Neural cell (in vitro differentiated cells): ENCODE measurements around the gene NMU. TPM values are rescaled to one million over a fixed set of nuclear protein-coding genes. Genes with fewer than 3 reads are reported as not detected.

Experiments
- H2AFZ ChIP-seq: fragments of 200-600, 300-800 bp; sonication (generic), shearing (Covaris generic); 2 replicates; pipeline ENCODE4 v1.6.0; 2014; ENCODE audit warnings: low read depth, mild to moderate bottlenecking, antibody characterized with exemption, low read length, moderate library complexity
- H3F3A ChIP-seq: fragments of 200-600 bp; shearing (Covaris generic); 2 replicates; pipeline ENCODE4 v1.6.1; 2016; ENCODE audit warnings: mild to moderate bottlenecking, moderate library complexity, mixed read lengths, antibody characterized with exemption, low read length; ENCODE audit not compliant: insufficient read depth, poor library complexity, severe bottlenecking
- H3K27ac ChIP-seq: fragments of 200-600, 300-800 bp; sonication (generic), shearing (Covaris generic); 2 replicates; pipeline ENCODE4 v1.5.1; 2014; ENCODE audit warnings: mild to moderate bottlenecking, low read length, moderate library complexity
- H3K27me3 ChIP-seq: fragments of 300-800, 200-600 bp; sonication (generic), shearing (Covaris generic); 2 replicates; pipeline ENCODE4 v1.6.0; 2014; ENCODE audit warnings: mild to moderate bottlenecking, low read depth, low read length, moderate library complexity; ENCODE audit not compliant: insufficient read depth
- H3K36me3 ChIP-seq: fragments of 300-800, 200-600 bp; sonication (generic), shearing (Covaris generic); 2 replicates; pipeline ENCODE4 v1.5.1; 2014; ENCODE audit warnings: mild to moderate bottlenecking, antibody characterized with exemption, low read length, moderate library complexity; ENCODE audit not compliant: insufficient read depth
- H3K4me2 ChIP-seq: fragments of 300-800, 200-600 bp; sonication (generic), shearing (Covaris generic); 2 replicates; pipeline ENCODE4 v1.6.0; 2014; ENCODE audit warnings: mild to moderate bottlenecking, low read length
- H3K4me3 ChIP-seq: fragments of 300-800, 200-600 bp; sonication (generic), shearing (Covaris generic); 2 replicates; pipeline ENCODE4 v1.5.1; 2014; ENCODE audit warnings: mild to moderate bottlenecking, low read length, moderate library complexity
- H3K79me2 ChIP-seq: fragments of 200-600 bp; shearing (Covaris generic); replicated peaks from 2 replicates; pipeline ENCODE4 v1.6.0; 2014; ENCODE audit warnings: mild to moderate bottlenecking, low read length, moderate library complexity; ENCODE audit not compliant: insufficient read depth
- H3K9ac ChIP-seq: fragments of 300-800, 200-600 bp; sonication (generic), shearing (Covaris generic); 2 replicates; pipeline ENCODE4 v1.6.1; 2016; ENCODE audit warnings: mild to moderate bottlenecking, low read length, mixed read lengths
- H3K9me2 ChIP-seq: fragments of 200-600 bp; shearing (Covaris generic); 2 replicates; pipeline ENCODE4 v1.6.1; 2016; ENCODE audit warnings: mild to moderate bottlenecking, low read length, mixed read lengths; ENCODE audit not compliant: insufficient read depth
- H3K9me3 ChIP-seq: fragments of 200-600, 300-800 bp; sonication (generic), shearing (Covaris generic); 2 replicates; pipeline ENCODE4 v1.6.1; 2016; ENCODE audit warnings: mild to moderate bottlenecking, mixed run types, low read length, moderate library complexity, mixed read lengths
- H4K20me1 ChIP-seq: fragments of 200-600 bp; shearing (Covaris generic); 2 replicates; pipeline ENCODE4 v1.6.1; 2016; ENCODE audit warnings: mild to moderate bottlenecking, mixed run types; ENCODE audit not compliant: insufficient read depth
- EP300 ChIP-seq: fragments of 450-650 bp; conservative IDR thresholded peaks from 2 replicates; pipeline ENCODE4 v1.6.1; 2014; ENCODE audit warnings: antibody characterized with exemption, mild to moderate bottlenecking, moderate library complexity; ENCODE audit not compliant: poor library complexity, severe bottlenecking
- EZH2 ChIP-seq: fragments of 200-600, 300-800 bp; shearing (Covaris generic), sonication (generic); IDR thresholded peaks from 2 replicates; pipeline ENCODE4 v1.6.1; 2014; ENCODE audit warnings: antibody characterized with exemption, low read length, borderline replicate concordance, mild to moderate bottlenecking; ENCODE audit not compliant: insufficient read depth, poor library complexity, severe bottlenecking
- MXI1 ChIP-seq: fragments of 450-650 bp; conservative IDR thresholded peaks from 2 replicates; pipeline ENCODE4 v1.6.1; 2014; ENCODE audit warnings: antibody characterized with exemption, mild to moderate bottlenecking; ENCODE audit not compliant: poor library complexity, severe bottlenecking
- POLR2AphosphoS5 ChIP-seq: IDR thresholded peaks from 2 replicates; pipeline ENCODE4 v1.6.1; 2012
- RAD21 ChIP-seq: fragments of 450-650 bp; conservative IDR thresholded peaks from 2 replicates; pipeline ENCODE4 v1.6.1; 2014; ENCODE audit warnings: antibody characterized with exemption, mild to moderate bottlenecking, moderate library complexity
- SMC3 ChIP-seq: fragments of 450-650 bp; conservative IDR thresholded peaks from 2 replicates; pipeline ENCODE4 v1.6.1; 2014; ENCODE audit warnings: antibody characterized with exemption, mild to moderate bottlenecking, moderate library complexity; ENCODE audit not compliant: poor library complexity
- TAF1 ChIP-seq: IDR thresholded peaks from 2 replicates; pipeline ENCODE4 v1.6.1; 2012; ENCODE audit warnings: low read depth
- polyA plus RNA-seq: library from polyadenylated mRNA; depleted of rRNA; stranded (reverse); fragments of >200 nt; gene quantifications from 2 replicates; pipeline ENCODE4 v1.2.3, GENCODE V29; 2014
- TF ChIP-seq, protein P1 (sequence below): fragments of 450-650 bp; IDR thresholded peaks from 2 replicates; pipeline ENCODE4 v1.5.1; 2014; ENCODE audit warnings: antibody characterized with exemption, mild to moderate bottlenecking, moderate library complexity; ENCODE audit not compliant: poor library complexity, severe bottlenecking
- TF ChIP-seq, protein P2 (sequence below): IDR thresholded peaks from 2 replicates; pipeline ENCODE4 v1.6.1; 2012; ENCODE audit warnings: borderline replicate concordance

Gene NMU
- polyA plus RNA-seq, 1 donor from 2014 or later, result 47.2 TPM

DNA sequence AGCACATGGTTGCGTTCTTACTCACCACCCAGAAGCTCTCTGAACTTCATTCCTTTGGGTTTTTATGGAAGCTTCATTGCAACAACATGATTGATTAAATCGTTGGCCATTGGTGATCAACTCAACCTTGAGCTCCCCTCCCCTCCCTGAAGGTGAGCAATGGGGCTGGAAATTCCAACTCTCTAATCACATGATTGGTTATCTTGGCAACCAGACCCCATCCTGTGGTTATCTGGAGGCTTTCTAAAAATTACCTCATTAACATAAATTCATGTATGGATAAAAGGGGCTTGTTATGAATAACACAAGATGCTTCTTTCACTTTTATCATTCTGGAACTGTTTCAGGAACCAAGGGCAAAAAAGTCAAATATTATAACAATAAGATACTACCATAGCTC is 34.6 kb upstream of the NMU start:
- Histone ChIP-seq H4K20me1 (no peaks in the 10 kb centered on the region), H3K27ac (no peak overlapping the region), H3K9me3 (no peaks in the 10 kb centered on the region), H3K4me3 (no peak overlapping the region), H3K79me2 (no peaks in the 10 kb centered on the region), H3K4me2 (no peak overlapping the region), H3K27me3 (no peaks in the 10 kb centered on the region), H2AFZ (no peak overlapping the region), H3F3A (no peaks in the 10 kb centered on the region), H3K9me2 (no peaks in the 10 kb centered on the region), H3K36me3 (no peaks in the 10 kb centered on the region), H3K9ac (no peak overlapping the region)
- TF ChIP-seq SMC3 (no peak), EP300 (no peak), TAF1 (no peak), POLR2AphosphoS5 (no peak), MXI1 (no peak), RAD21 (no peak), EZH2 (no peak)
- TF ChIP-seq, protein P1, sequence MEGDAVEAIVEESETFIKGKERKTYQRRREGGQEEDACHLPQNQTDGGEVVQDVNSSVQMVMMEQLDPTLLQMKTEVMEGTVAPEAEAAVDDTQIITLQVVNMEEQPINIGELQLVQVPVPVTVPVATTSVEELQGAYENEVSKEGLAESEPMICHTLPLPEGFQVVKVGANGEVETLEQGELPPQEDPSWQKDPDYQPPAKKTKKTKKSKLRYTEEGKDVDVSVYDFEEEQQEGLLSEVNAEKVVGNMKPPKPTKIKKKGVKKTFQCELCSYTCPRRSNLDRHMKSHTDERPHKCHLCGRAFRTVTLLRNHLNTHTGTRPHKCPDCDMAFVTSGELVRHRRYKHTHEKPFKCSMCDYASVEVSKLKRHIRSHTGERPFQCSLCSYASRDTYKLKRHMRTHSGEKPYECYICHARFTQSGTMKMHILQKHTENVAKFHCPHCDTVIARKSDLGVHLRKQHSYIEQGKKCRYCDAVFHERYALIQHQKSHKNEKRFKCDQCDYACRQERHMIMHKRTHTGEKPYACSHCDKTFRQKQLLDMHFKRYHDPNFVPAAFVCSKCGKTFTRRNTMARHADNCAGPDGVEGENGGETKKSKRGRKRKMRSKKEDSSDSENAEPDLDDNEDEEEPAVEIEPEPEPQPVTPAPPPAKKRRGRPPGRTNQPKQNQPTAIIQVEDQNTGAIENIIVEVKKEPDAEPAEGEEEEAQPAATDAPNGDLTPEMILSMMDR, result no peak
- TF ChIP-seq, protein P2, sequence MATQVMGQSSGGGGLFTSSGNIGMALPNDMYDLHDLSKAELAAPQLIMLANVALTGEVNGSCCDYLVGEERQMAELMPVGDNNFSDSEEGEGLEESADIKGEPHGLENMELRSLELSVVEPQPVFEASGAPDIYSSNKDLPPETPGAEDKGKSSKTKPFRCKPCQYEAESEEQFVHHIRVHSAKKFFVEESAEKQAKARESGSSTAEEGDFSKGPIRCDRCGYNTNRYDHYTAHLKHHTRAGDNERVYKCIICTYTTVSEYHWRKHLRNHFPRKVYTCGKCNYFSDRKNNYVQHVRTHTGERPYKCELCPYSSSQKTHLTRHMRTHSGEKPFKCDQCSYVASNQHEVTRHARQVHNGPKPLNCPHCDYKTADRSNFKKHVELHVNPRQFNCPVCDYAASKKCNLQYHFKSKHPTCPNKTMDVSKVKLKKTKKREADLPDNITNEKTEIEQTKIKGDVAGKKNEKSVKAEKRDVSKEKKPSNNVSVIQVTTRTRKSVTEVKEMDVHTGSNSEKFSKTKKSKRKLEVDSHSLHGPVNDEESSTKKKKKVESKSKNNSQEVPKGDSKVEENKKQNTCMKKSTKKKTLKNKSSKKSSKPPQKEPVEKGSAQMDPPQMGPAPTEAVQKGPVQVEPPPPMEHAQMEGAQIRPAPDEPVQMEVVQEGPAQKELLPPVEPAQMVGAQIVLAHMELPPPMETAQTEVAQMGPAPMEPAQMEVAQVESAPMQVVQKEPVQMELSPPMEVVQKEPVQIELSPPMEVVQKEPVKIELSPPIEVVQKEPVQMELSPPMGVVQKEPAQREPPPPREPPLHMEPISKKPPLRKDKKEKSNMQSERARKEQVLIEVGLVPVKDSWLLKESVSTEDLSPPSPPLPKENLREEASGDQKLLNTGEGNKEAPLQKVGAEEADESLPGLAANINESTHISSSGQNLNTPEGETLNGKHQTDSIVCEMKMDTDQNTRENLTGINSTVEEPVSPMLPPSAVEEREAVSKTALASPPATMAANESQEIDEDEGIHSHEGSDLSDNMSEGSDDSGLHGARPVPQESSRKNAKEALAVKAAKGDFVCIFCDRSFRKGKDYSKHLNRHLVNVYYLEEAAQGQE, result no peak

DNA sequence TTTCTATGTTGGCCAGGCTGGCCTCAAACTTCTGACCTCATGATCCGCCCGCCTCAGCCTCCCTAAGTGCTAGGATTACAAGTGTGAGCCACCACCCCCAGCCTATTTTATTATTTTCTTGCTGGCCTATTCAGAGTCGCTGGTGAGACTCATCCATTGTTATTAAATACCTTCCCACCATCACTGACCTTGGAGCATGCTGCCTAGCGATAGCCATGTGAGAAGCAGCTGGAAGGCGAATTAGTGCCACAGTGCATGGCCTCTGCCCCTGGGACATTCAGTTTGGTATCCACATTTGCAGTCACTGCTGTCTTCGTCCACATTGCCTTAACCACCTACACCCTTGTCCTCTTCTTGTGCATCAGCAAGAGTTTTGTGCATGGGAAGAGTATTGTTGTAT is 32.4 kb upstream of the NMU start:
- H3K4me2 ChIP-seq, result no peak overlapping the region
- no peaks in the 10 kb centered on the region for H3K79me2 ChIP-seq
- no peaks in the 10 kb centered on the region for H4K20me1 ChIP-seq
- H3K9ac ChIP-seq, result no peak overlapping the region
- H3K9me3 ChIP-seq, result no peaks in the 10 kb centered on the region
- no peaks in the 10 kb centered on the region for H3K36me3 ChIP-seq
- no peaks in the 10 kb centered on the region for H3K9me2 ChIP-seq
- H3K27me3 ChIP-seq, result no peaks in the 10 kb centered on the region
- H3K27ac ChIP-seq, result no peak overlapping the region
- TF ChIP-seq EZH2, result no peak
- TF ChIP-seq EP300, result no peak
- TF ChIP-seq SMC3, result no peak
- TF ChIP-seq POLR2AphosphoS5, result no peak
- TF ChIP-seq, protein P2, result no peak
- TF ChIP-seq, protein P1, result no peak
- TF ChIP-seq RAD21, result no peak
- TF ChIP-seq TAF1, result no peak
- TF ChIP-seq MXI1, result no peak
- H2AFZ ChIP-seq, result no peak overlapping the region
- no peaks in the 10 kb centered on the region for H3F3A ChIP-seq
- no peak overlapping the region for H3K4me3 ChIP-seq
